Trophoblast cell (in vitro differentiated cells and primary cell): Measurements from ENCODE around the gene VPS9D1.
A peak's percentile ranks its signal among the peaks of the same experiment; 100 is the strongest.
"Not testable (repeated sequence)": the region's sequence is repeated elsewhere in the genome, so short reads cannot be mapped to it uniquely, and the experiment has no call there.

Source experiments
- DNase-seq, 2 donors: peaks; one replicate each; pipeline ENCODE4 v3.0.0-alpha.2; 2016
- H2AFZ ChIP-seq: 2 replicates; pipeline ENCODE4 v1.6.1; 2013; ENCODE audit warnings: low read length, moderate library complexity, mild to moderate bottlenecking; ENCODE audit not compliant: insufficient read depth, poor library complexity
- H2AK5ac ChIP-seq: 2 replicates; pipeline ENCODE4 v1.6.1; 2013; ENCODE audit warnings: mild to moderate bottlenecking, low read length
- H2BK120ac ChIP-seq: 2 replicates; pipeline ENCODE4 v1.6.1; 2013; ENCODE audit warnings: low read length, mild to moderate bottlenecking, moderate library complexity; ENCODE audit not compliant: insufficient read depth, poor library complexity
- H2BK12ac ChIP-seq: 2 replicates; pipeline ENCODE4 v1.6.1; 2013; ENCODE audit warnings: mild to moderate bottlenecking, low read length, moderate library complexity
- H2BK5ac ChIP-seq: 2 replicates; pipeline ENCODE4 v1.6.1; 2013; ENCODE audit warnings: low read length, low read depth, moderate library complexity, mild to moderate bottlenecking; ENCODE audit not compliant: poor library complexity
- H3K14ac ChIP-seq: 2 replicates; pipeline ENCODE4 v1.6.1; 2013; ENCODE audit warnings: mild to moderate bottlenecking, low read length
- H3K18ac ChIP-seq: 2 replicates; pipeline ENCODE4 v1.6.1; 2013; ENCODE audit warnings: mild to moderate bottlenecking, low read length
- H3K23ac ChIP-seq: 2 replicates; pipeline ENCODE4 v1.6.1; 2013; ENCODE audit warnings: low read length
- H3K27ac ChIP-seq: 2 replicates; pipeline ENCODE4 v1.5.1; 2013; ENCODE audit warnings: low read depth, mild to moderate bottlenecking, inconsistent platforms, low read length, moderate library complexity
- H3K27me3 ChIP-seq: 2 replicates; pipeline ENCODE4 v1.6.1; 2013; ENCODE audit warnings: inconsistent platforms, mild to moderate bottlenecking, low read length, moderate library complexity; ENCODE audit not compliant: insufficient read depth
- H3K36me3 ChIP-seq, 2 experiments: 1 replicate in 1 of 2; 2 replicates in 1 of 2; pipeline ENCODE4 v1.6.1; 2013; ENCODE audit warnings: low read length in 2 of 2, mild to moderate bottlenecking in 2 of 2, moderate library complexity in 1 of 2; ENCODE audit not compliant: insufficient read depth in 2 of 2, control insufficient read depth in 1 of 2
- H3K4ac ChIP-seq: 2 replicates; pipeline ENCODE4 v1.6.1; 2013; ENCODE audit warnings: low read depth, mild to moderate bottlenecking, low read length, moderate library complexity
- H3K4me1 ChIP-seq, 2 experiments: 1 replicate in 1 of 2; 2 replicates in 1 of 2; pipeline ENCODE4 v1.6.1; 2013; ENCODE audit warnings: low read length in 2 of 2, mild to moderate bottlenecking in 2 of 2, moderate library complexity in 1 of 2; ENCODE audit not compliant: insufficient read depth in 2 of 2, control insufficient read depth in 1 of 2
- H3K4me2 ChIP-seq: 2 replicates; pipeline ENCODE4 v1.6.1; 2013; ENCODE audit warnings: inconsistent platforms, mild to moderate bottlenecking, low read length, moderate library complexity
- H3K4me3 ChIP-seq: 2 replicates; pipeline ENCODE4 v1.5.1; 2013; ENCODE audit warnings: mild to moderate bottlenecking, low read depth, low read length, inconsistent platforms
- H3K79me1 ChIP-seq: one replicate; pipeline ENCODE4 v1.6.1; 2013; ENCODE audit warnings: low read length
- H3K79me2 ChIP-seq: 2 replicates; pipeline ENCODE4 v1.6.1; 2013; ENCODE audit warnings: low read length, mild to moderate bottlenecking; ENCODE audit not compliant: control insufficient read depth, insufficient read depth, poor library complexity
- H3K9ac ChIP-seq: 2 replicates; pipeline ENCODE4 v1.6.1; 2013; ENCODE audit warnings: mild to moderate bottlenecking, low read length
- H3K9me3 ChIP-seq: 2 replicates; pipeline ENCODE4 v1.6.1; 2013; ENCODE audit warnings: low read depth, mild to moderate bottlenecking, control low read depth, inconsistent platforms, low read length; ENCODE audit not compliant: insufficient read depth
- H4K12ac ChIP-seq: 2 replicates; pipeline ENCODE4 v1.6.1; 2013; ENCODE audit warnings: low read depth, mild to moderate bottlenecking, low read length, moderate library complexity
- H4K8ac ChIP-seq: 2 replicates; pipeline ENCODE4 v1.6.1; 2013; ENCODE audit warnings: low read depth, mild to moderate bottlenecking, low read length, moderate library complexity
- H4K91ac ChIP-seq: one replicate; pipeline ENCODE4 v1.6.1; 2013; ENCODE audit warnings: low read depth, mild to moderate bottlenecking, low read length, moderate library complexity
- WGBS: extraction: QIAGEN DNeasy Blood & Tissue Kit; methylation state at CpG from one replicate; pipeline ENCODE4 v1.1.7; 2013; ENCODE audit warnings: missing lambda C conversion rate; ENCODE audit not compliant: insufficient read length, insufficient coverage; ENCODE audit errors: extremely low coverage; 5-methylcytosine and 5-hydroxymethylcytosine counted together

The VPS9D1 gene

GRCh38 chr16:89695086-89695874 lies 25.4 kb downstream of the VPS9D1 start:
- WGBS = no CpG with 5 or more reads among the region's 31 CpGs
- Histone ChIP-seq H3K79me1 (no peaks in the 10 kb centered on the region), H2BK12ac (no peak overlapping the region), H3K4me1 (peaks cover 4% of the 10 kb centered on the region in 2 experiments), H3K79me2 (no peaks in the 10 kb centered on the region), H3K14ac (no peak overlapping the region), H3K18ac (no peak overlapping the region), H3K9me3 (peaks cover 2% of the 10 kb centered on the region), H4K8ac (no peak overlapping the region), H3K27ac (no peak overlapping the region), H4K12ac (no peak overlapping the region), H3K4me3 (no peak overlapping the region), H3K23ac (no peak overlapping the region), H4K91ac (no peak overlapping the region), H3K27me3 (no peaks in the 10 kb centered on the region), H3K9ac (no peak overlapping the region), H3K36me3 (peaks cover 67 to 71% of the 10 kb centered on the region in 2 experiments), H3K4me2 (no peak overlapping the region), H2BK120ac (no peak overlapping the region), H2AK5ac (no peak overlapping the region), H2BK5ac (no peak overlapping the region), H3K4ac (no peak overlapping the region), H2AFZ (no peak overlapping the region)
- DNase-seq = no peak

DNA sequence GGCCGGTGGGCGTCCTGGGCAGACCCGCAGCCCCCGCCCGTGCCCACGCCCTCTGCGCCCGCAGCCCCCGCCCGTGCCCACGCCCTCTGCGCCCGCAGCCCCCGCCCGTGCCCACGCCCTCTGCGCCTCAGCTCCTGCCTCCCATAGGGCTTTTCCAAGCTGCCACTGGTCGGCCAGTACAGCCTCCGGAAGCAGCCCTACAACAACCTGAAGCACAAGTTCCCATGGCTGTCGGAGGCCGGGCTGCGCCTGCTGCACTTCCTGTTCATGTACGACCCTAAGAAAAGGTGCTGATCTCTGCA lies 26.0 kb downstream of the VPS9D1 start:
- H2AK5ac ChIP-seq = not testable (repeated sequence)
- WGBS = no CpG with 5 or more reads among the region's 23 CpGs

DNA sequence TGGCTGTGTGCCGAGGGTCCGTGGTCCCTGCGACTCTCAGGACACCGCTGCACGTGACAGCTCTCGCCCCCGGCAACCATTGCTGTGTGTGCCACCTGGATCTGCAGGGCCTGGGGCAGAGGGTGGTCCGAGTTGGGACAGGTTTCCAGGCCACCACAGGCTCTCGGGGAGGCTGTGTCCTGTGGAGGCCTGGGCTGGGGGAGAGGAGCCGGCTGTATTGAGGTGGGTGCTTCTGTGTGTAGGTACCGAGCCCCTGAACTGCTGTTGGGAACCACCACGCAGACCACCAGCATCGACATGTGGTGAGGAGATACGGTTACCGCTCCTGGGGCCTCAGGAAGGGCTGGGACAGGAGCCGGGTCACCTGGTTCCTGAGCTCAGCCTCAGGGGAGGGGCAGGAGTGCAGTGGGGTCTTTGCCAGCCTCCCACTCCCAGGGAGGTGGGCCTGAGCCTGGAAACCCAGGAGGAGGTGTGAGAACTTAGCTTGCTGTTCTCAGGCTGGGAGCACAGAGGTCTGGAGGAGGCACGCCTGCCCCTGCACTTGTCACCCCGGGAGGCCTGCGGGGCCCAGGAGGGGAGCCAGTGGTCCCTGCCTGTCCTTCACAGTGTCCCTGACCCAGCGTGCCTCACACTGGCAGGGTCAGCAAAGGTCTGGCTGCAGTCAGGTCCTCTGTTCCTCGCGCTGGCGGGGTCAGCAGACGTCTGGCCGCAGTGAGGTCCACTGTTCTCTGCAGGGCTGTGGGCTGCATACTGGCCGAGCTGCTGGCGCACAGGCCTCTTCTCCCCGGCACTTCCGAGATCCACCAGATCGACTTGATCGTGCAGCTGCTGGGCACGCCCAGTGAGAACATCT lies 26.5 kb downstream of the VPS9D1 start:
- Histone ChIP-seq H2BK5ac (no peak overlapping the region), H3K14ac (no peak overlapping the region), H3K9ac (no peak overlapping the region), H4K12ac (no peak overlapping the region), H3K27me3 (no peaks in the 10 kb centered on the region), H3K23ac (no peak overlapping the region), H3K79me2 (no peaks in the 10 kb centered on the region), H3K79me1 (no peaks in the 10 kb centered on the region), H3K9me3 (peaks cover 3% of the 10 kb centered on the region), H3K27ac (no peak overlapping the region), H3K36me3 (peaks cover 72 to 75% of the 10 kb centered on the region in 2 experiments), H4K91ac (no peak overlapping the region), H3K4ac (no peak overlapping the region), H3K4me1 (no peaks in the 10 kb centered on the region), H2AFZ (no peak overlapping the region), H3K18ac (no peak overlapping the region), H3K4me3 (peak overlapping the region; percentile 30), H4K8ac (no peak overlapping the region), H2BK12ac (no peak overlapping the region), H2AK5ac (no peak overlapping the region), H3K4me2 (no peak overlapping the region), H2BK120ac (no peak overlapping the region)
- no peak for DNase-seq
- WGBS = no CpG with 5 or more reads among the region's 32 CpGs

More for the DNA sequence above, 26.0 kb downstream of the VPS9D1 start:
- not testable (repeated sequence) for DNase-seq, H3K4me1 ChIP-seq, H2BK120ac ChIP-seq, H4K91ac ChIP-seq, H3K9me3 ChIP-seq, H3K27ac ChIP-seq, H2BK5ac ChIP-seq, H3K79me2 ChIP-seq, H3K4me3 ChIP-seq, H3K23ac ChIP-seq, H3K27me3 ChIP-seq, H3K79me1 ChIP-seq, H2AFZ ChIP-seq, H3K4me2 ChIP-seq, H3K4ac ChIP-seq, H2BK12ac ChIP-seq, H3K9ac ChIP-seq, H4K12ac ChIP-seq, H4K8ac ChIP-seq, H3K18ac ChIP-seq, H3K14ac ChIP-seq
- H3K36me3 ChIP-seq = peaks cover 69 to 73% of the 10 kb centered on the region in 2 experiments

DNA sequence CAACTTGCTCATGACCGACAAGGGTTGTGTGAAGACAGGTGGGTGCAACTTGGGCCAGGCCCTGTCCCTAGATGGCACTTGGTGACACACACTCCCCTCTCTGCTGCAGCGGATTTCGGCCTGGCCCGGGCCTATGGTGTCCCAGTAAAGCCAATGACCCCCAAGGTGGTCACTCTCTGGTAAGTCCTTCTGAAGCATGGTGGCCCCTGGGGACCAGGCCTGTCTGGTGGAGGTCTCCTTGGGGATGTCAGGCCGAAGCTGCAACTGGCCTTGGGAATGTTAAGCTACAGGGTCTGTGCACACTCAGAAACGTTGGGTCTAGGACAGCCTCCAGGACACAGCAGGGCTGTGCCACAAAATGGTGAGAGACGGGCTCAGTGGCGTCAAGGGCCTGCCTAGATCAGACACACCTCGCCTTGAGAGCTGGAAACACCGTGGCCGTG lies 27.4 kb downstream of the VPS9D1 start:
- H2BK120ac ChIP-seq = no peak overlapping the region
- no peak for DNase-seq
- no peaks in the 10 kb centered on the region for H3K4me1 ChIP-seq
- H3K79me2 ChIP-seq = no peaks in the 10 kb centered on the region
- no peak overlapping the region for H4K8ac ChIP-seq
- no CpG with 5 or more reads among the region's 11 CpGs for WGBS
- no peak overlapping the region for H3K18ac ChIP-seq
- no peak overlapping the region for H3K23ac ChIP-seq
- peaks cover 76% of the 10 kb centered on the region in 2 experiments for H3K36me3 ChIP-seq
- H3K14ac ChIP-seq = no peak overlapping the region
- H3K27ac ChIP-seq = no peak overlapping the region
- no peak overlapping the region for H3K4me3 ChIP-seq
- no peak overlapping the region for H4K91ac ChIP-seq
- H3K27me3 ChIP-seq = no peaks in the 10 kb centered on the region
- no peak overlapping the region for H2BK12ac ChIP-seq
- no peak overlapping the region for H3K4ac ChIP-seq
- no peak overlapping the region for H2AK5ac ChIP-seq
- H3K9me3 ChIP-seq = peaks cover 4% of the 10 kb centered on the region
- H3K9ac ChIP-seq = no peak overlapping the region
- no peak overlapping the region for H4K12ac ChIP-seq
- H3K79me1 ChIP-seq = no peaks in the 10 kb centered on the region
- H3K4me2 ChIP-seq = no peak overlapping the region
- H2BK5ac ChIP-seq = no peak overlapping the region
- H2AFZ ChIP-seq = no peak overlapping the region
